ENCODE measurements around the gene CDH4.

- TF ChIP-seq ZNF777 (tag by site-specific recombination; IDR thresholded peaks at IDR 0.05; ENCODE audit: borderline replicate concordance) (no peak), CTCF (tag by site-specific recombination; IDR thresholded peaks at IDR 0.05) (no peak), ZNF76 (tag by site-specific recombination; IDR thresholded peaks at IDR 0.05; ENCODE audit: borderline replicate concordance, low read depth) (no peak)
These were observed 646.3 kb downstream of the CDH4 start for GRCh38 chr20:61898405-61898804.
